ENCODE measurements around the gene SERINC5. TPM values are rescaled to one million over a fixed set of nuclear protein-coding genes. Genes with fewer than 3 reads are reported as not detected.
"Not testable (repeated sequence)": the region's sequence is repeated elsewhere in the genome, so short reads cannot be mapped to it uniquely, and the experiment has no call there.

The SERINC5 gene
- total RNA-seq: 7.9 and 8.3 TPM in 2 replicates
- long read RNA-seq, full-length matches to known transcripts: 1 of 3 reads
- long read RNA-seq, partial matches to known transcripts: 0 of 3 reads
- long read RNA-seq, other reads (novel, unspliced or antisense): 2 of 3 reads

GRCh38 chr5:80255811-80256712, at the start of gene SERINC5:
Gene SERINC5, minus strand, starts transcription at chr5:80256048. Its CDS starts 126 bp downstream, at chr5:80255922.
- TF ChIP-seq CTCF (conservative IDR thresholded peaks at IDR 0.05): no peak
- peak within 1 kb of the TSS; percentile 45 for H3K27ac Mint-ChIP-seq (ENCODE audit: unreplicated experiment)
- H3K4me1 Mint-ChIP-seq: peaks cover 40% of the 10 kb centered on the region
- no peaks in the 10 kb centered on the region for H3K36me3 Mint-ChIP-seq (ENCODE audit: low read depth)
- peak within 1 kb of the TSS; percentile 95 for H3K4me3 Mint-ChIP-seq
- no peaks in the 10 kb centered on the region for H3K9me3 Mint-ChIP-seq
- peaks cover 27% of the 10 kb centered on the region for H3K27me3 Mint-ChIP-seq (ENCODE audit: low read depth)
- peak; percentile 61 for DNase-seq (ENCODE audit: low read depth, low spot score)

- no peaks in the 10 kb centered on the region for H3K4me1 Mint-ChIP-seq
- peaks cover 2% of the 10 kb centered on the region for H3K36me3 Mint-ChIP-seq (ENCODE audit: low read depth)
- TF ChIP-seq CTCF (conservative IDR thresholded peaks at IDR 0.05): no peak
- no peak overlapping the region for H3K4me3 Mint-ChIP-seq
- DNase-seq (ENCODE audit: low read depth, low spot score): no peak
- H3K9me3 Mint-ChIP-seq: no peaks in the 10 kb centered on the region
- no peaks in the 10 kb centered on the region for H3K27me3 Mint-ChIP-seq (ENCODE audit: low read depth)
- no peak overlapping the region for H3K27ac Mint-ChIP-seq (ENCODE audit: unreplicated experiment)
These were observed 46.8 kb upstream of the SERINC5 start for GRCh38 chr5:80302636-80303035.

GRCh38 chr5:80301342-80301741, 45.5 kb upstream of the SERINC5 start:
- H3K27ac Mint-ChIP-seq (ENCODE audit: unreplicated experiment): not testable (repeated sequence)

DNA sequence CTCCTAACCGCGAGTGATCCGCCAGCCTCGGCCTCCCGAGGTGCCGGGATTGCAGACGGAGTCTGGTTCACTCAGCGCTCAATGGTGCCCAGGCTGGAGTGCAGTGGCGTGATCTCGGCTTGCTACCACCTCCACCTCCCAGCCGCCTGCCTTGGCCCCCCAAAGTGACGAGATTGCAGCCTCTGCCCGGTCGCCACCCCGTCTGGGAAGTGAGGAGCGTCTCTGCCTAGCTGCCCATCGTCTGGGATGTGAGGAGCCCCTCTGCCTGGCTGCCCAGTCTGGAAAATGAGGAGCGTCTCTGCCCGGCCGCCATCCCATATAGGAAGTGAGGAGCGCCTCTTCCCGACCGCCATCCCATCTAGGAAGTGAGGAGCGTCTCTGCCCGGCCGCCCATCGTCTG, 44.9 kb upstream of the SERINC5 start:
- H3K27ac Mint-ChIP-seq (ENCODE audit: unreplicated experiment); H3K4me1 Mint-ChIP-seq; H3K36me3 Mint-ChIP-seq (ENCODE audit: low read depth); H3K9me3 Mint-ChIP-seq; H3K27me3 Mint-ChIP-seq (ENCODE audit: low read depth); H3K4me3 Mint-ChIP-seq; DNase-seq (ENCODE audit: low read depth, low spot score): not testable (repeated sequence)

More at GRCh38 chr5:80301342-80301741, 45.5 kb upstream of the SERINC5 start:
- not testable (repeated sequence) for H3K36me3 Mint-ChIP-seq (ENCODE audit: low read depth); H3K9me3 Mint-ChIP-seq; H3K27me3 Mint-ChIP-seq (ENCODE audit: low read depth); H3K4me1 Mint-ChIP-seq; DNase-seq (ENCODE audit: low read depth, low spot score); H3K4me3 Mint-ChIP-seq

- TF ChIP-seq CTCF (conservative IDR thresholded peaks at IDR 0.05): no peak
- Mint-ChIP-seq H3K4me3 (no peak overlapping the region), H3K9me3 (no peaks in the 10 kb centered on the region), H3K27me3 (ENCODE audit: low read depth) (no peaks in the 10 kb centered on the region), H3K36me3 (ENCODE audit: low read depth) (peaks cover 2% of the 10 kb centered on the region), H3K27ac (ENCODE audit: unreplicated experiment) (no peak overlapping the region), H3K4me1 (no peaks in the 10 kb centered on the region)
- DNase-seq (ENCODE audit: low read depth, low spot score): no peak
These were observed 44.3 kb upstream of the SERINC5 start for GRCh38 chr5:80300125-80300524.

- no peak for DNase-seq (ENCODE audit: low read depth, low spot score)
- H3K36me3 Mint-ChIP-seq (ENCODE audit: low read depth): peaks cover 2% of the 10 kb centered on the region
- H3K27ac Mint-ChIP-seq (ENCODE audit: unreplicated experiment): no peak overlapping the region
- no peaks in the 10 kb centered on the region for H3K4me1 Mint-ChIP-seq
- TF ChIP-seq CTCF (conservative IDR thresholded peaks at IDR 0.05): no peak
- H3K27me3 Mint-ChIP-seq (ENCODE audit: low read depth): no peaks in the 10 kb centered on the region
- no peak overlapping the region for H3K4me3 Mint-ChIP-seq
- no peaks in the 10 kb centered on the region for H3K9me3 Mint-ChIP-seq
These were observed 43.8 kb upstream of the SERINC5 start for GRCh38 chr5:80299601-80300000.
